Cardiac muscle cell (in vitro differentiated cells and primary cell): Measurements from ENCODE around the gene PARP15. TPM values are rescaled to one million over a fixed set of nuclear protein-coding genes. Genes with fewer than 3 reads are reported as not detected.

ENCODE experiments used
- DNase-seq, 2 donors: peaks; one replicate each; pipeline versions ENCODE4 v3.0.0 to v3.0.0-alpha.2; 2010 to 2017; ENCODE audit warnings: low read depth in 1 of 2, low spot score in 1 of 2
- H3K27ac ChIP-seq: fragments of 200-600 bp; sonication (generic); 2 replicates; pipeline ENCODE4 v1.5.1; 2016
- H3K27me3 ChIP-seq: fragments of 200-600 bp; sonication (generic); 2 replicates; pipeline ENCODE4 v1.6.0; 2016; ENCODE audit warnings: control low read depth
- H3K36me3 ChIP-seq: fragments of 200-600 bp; sonication (generic); 2 replicates; pipeline ENCODE4 v1.5.1; 2016; ENCODE audit warnings: control low read depth
- H3K4me1 ChIP-seq: fragments of 200-600 bp; sonication (generic); 2 replicates; pipeline ENCODE4 v1.8.1; 2017; ENCODE audit warnings: low read depth, mild to moderate bottlenecking, mixed run types
- H3K4me3 ChIP-seq: fragments of 200-600 bp; sonication (generic); 2 replicates; pipeline ENCODE4 v1.5.1; 2016; ENCODE audit warnings: mild to moderate bottlenecking
- H3K9me3 ChIP-seq: fragments of 200-600 bp; sonication (generic); 2 replicates; pipeline ENCODE4 v1.5.1; 2017; ENCODE audit warnings: low read depth, mild to moderate bottlenecking, control low read depth
- polyA plus RNA-seq: library from polyadenylated mRNA; unstranded; fragments of >200 nt; fragmentation: Nextera tagmentation; extraction: Ambion mirVana; gene quantifications from 2 replicates; pipeline ENCODE4 v1.2.1, GENCODE V29; 2016
- total RNA-seq: library from RNA; depleted of rRNA; stranded (reverse); fragments of >200 nt; gene quantifications from 2 replicates; pipeline ENCODE4 v1.2.3, GENCODE V29; 2016
- TF ChIP-seq, protein P1 (sequence below): IDR thresholded peaks from 2 replicates; pipeline ENCODE4 v1.5.1; 2012; ENCODE audit warnings: low read depth, mild to moderate bottlenecking, low read length

Gene PARP15
- total and polyA plus RNA-seq, 2 experiments from 2014 or later: 0.05 TPM; not detected in 1

DNA sequence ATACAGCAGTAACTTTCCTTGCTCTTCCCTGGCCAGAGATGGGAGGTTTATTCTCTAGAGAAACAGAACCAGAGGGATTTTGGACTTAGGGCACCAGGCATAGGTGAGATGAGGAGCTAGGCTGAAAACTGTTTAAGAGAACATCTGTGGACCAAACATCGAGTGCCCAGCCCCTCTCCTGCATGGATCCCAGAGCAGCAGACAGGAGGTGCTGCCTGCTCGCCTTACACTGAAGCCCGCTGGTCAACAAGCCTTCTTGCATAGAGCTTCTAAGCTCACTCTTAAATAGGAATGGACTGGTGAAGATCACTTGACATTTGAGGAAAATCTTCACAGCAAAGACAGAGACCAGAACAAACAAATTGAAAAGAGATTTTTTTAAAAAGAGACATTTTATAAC lies 41.2 kb downstream of the PARP15 start:
- Histone ChIP-seq H3K4me1 (peaks cover 3% of the 10 kb centered on the region), H3K27ac (no peak overlapping the region), H3K4me3 (no peak overlapping the region), H3K27me3 (peaks cover 23% of the 10 kb centered on the region), H3K36me3 (no peaks in the 10 kb centered on the region), H3K9me3 (no peaks in the 10 kb centered on the region)
- DNase-seq: no peak
- TF ChIP-seq, protein P1, sequence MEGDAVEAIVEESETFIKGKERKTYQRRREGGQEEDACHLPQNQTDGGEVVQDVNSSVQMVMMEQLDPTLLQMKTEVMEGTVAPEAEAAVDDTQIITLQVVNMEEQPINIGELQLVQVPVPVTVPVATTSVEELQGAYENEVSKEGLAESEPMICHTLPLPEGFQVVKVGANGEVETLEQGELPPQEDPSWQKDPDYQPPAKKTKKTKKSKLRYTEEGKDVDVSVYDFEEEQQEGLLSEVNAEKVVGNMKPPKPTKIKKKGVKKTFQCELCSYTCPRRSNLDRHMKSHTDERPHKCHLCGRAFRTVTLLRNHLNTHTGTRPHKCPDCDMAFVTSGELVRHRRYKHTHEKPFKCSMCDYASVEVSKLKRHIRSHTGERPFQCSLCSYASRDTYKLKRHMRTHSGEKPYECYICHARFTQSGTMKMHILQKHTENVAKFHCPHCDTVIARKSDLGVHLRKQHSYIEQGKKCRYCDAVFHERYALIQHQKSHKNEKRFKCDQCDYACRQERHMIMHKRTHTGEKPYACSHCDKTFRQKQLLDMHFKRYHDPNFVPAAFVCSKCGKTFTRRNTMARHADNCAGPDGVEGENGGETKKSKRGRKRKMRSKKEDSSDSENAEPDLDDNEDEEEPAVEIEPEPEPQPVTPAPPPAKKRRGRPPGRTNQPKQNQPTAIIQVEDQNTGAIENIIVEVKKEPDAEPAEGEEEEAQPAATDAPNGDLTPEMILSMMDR: no peak

DNA sequence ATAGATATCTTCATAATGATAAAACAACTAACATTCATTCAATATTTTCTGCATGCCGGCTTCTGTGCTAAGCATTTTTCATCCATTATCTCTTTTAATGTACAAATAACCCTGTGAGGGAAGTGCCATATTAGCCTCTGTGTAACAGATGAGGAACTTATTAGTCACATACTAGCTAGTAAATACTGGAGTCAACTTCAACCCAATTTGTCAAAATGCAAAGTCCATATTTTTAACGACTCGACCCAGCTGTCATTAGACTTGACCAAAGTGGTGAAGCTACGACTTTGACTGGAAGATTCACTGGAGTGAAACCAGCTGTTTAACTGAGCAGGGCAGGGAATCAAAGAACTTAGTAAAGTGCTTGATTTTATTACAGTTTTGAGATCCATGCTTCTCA lies 41.6 kb downstream of the PARP15 start:
- no peak overlapping the region for H3K27ac ChIP-seq
- peaks cover 23% of the 10 kb centered on the region for H3K27me3 ChIP-seq
- DNase-seq: peak in 1 of 2 donors; percentile 7
- H3K36me3 ChIP-seq: no peaks in the 10 kb centered on the region
- no peaks in the 10 kb centered on the region for H3K9me3 ChIP-seq
- TF ChIP-seq, protein P1: no peak
- H3K4me3 ChIP-seq: no peak overlapping the region
- H3K4me1 ChIP-seq: peaks cover 3% of the 10 kb centered on the region

DNA sequence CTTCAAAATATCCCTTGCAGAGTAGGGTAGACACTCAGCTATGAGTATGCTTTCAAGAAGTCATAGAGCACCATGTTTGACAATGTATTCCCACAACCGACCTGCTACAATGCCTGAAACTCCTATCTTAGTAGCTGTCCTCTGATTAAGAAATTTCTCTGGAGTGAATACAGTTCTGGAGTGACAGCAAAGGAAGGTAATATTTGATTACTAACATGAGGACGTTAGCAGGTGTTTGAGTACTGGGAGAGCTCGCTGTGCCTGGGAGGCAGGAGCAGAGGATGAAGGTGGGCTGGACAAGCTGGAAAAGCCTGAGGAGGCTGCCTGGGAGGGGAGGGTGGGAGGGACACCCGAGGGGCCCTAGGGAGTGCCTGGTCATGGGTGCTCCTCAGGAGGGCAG lies 42.9 kb downstream of the PARP15 start:
- no peak overlapping the region for H3K27ac ChIP-seq
- H3K4me1 ChIP-seq: peaks cover 3% of the 10 kb centered on the region
- no peaks in the 10 kb centered on the region for H3K36me3 ChIP-seq
- peaks cover 23% of the 10 kb centered on the region for H3K27me3 ChIP-seq
- H3K9me3 ChIP-seq: no peaks in the 10 kb centered on the region
- TF ChIP-seq, protein P1: no peak
- H3K4me3 ChIP-seq: no peak overlapping the region
- no peak for DNase-seq

DNA sequence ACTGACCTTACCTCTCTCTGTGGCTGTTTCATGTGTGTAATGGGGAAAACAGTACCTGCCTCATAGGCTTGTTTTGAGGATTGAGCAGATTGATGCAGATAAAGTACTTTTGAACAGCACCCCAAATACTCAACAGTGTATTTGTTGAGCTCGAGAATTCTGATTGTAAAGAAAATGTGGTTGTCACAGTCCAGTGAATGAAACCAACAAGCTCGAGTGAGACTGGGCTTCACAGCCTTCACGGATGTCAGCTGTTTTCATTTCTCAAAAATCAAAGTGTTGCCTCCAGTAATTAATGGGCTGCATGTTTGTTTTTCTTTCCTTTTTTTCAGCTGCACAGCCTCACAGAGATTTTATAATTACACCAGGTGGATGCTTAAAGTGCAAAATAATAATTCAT lies 43.7 kb downstream of the PARP15 start:
- Histone ChIP-seq H3K4me3 (no peak overlapping the region), H3K27me3 (peaks cover 23% of the 10 kb centered on the region), H3K36me3 (no peaks in the 10 kb centered on the region), H3K9me3 (no peaks in the 10 kb centered on the region), H3K27ac (no peak overlapping the region), H3K4me1 (peaks cover 3% of the 10 kb centered on the region)
- TF ChIP-seq, protein P1: no peak
- DNase-seq: no peak

DNA sequence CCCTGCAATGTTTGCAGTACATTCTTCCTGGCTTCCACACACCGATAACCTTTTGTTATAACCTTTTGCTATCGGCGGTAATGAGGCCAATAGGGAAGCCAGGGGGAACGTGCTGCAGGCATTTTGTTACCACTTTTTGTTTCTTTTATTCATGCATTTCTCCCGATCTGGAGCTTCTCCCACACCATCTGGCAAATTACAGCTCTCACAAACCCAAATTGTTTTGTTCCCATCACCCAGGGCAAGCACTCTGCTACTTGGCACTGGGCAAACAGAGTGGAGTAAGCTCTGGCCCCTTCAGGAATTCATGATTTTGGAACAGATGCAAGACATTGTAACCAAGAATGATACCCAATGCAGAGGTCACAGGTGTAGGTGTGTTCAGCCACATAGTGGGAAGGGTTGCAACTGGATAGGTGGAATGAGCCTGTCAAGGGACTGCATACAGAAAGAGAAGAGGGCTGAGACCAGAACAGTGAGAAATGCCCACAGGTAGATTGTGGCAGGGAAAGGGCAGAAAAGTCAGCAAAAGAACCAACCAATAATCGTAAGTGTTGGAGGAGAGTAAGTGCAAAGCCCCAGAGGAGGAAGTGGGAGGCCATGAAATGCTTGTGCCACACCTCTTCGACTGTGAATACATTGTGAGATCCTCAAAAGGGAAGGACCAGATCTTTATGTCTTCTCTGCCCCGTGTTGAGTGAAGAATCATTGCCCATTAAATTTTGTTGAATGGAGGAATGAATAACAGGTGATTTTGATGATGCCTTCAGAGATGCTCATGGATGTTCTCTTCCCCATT lies 45.8 kb downstream of the PARP15 start:
- H3K36me3 ChIP-seq: no peaks in the 10 kb centered on the region
- no peaks in the 10 kb centered on the region for H3K9me3 ChIP-seq
- H3K4me1 ChIP-seq: peaks cover 3% of the 10 kb centered on the region
- H3K27me3 ChIP-seq: peaks cover 23% of the 10 kb centered on the region
- DNase-seq: no peak
- no peak overlapping the region for H3K27ac ChIP-seq
- H3K4me3 ChIP-seq: no peak overlapping the region
- TF ChIP-seq, protein P1: no peak
